CD4-positive, alpha-beta T cell treated with Interleukin-17A for 4 hours (primary cell): ENCODE data around the gene CNTNAP1.
"Not testable (repeated sequence)": the region's sequence is repeated elsewhere in the genome, so short reads cannot be mapped to it uniquely, and the experiment has no call there.

Experiments used
- DNase-seq: peaks from one replicate; pipeline ENCODE4 v3.0.0-alpha.2; 2020; ENCODE audit warnings: mixed read lengths

CNTNAP1 gene

DNA sequence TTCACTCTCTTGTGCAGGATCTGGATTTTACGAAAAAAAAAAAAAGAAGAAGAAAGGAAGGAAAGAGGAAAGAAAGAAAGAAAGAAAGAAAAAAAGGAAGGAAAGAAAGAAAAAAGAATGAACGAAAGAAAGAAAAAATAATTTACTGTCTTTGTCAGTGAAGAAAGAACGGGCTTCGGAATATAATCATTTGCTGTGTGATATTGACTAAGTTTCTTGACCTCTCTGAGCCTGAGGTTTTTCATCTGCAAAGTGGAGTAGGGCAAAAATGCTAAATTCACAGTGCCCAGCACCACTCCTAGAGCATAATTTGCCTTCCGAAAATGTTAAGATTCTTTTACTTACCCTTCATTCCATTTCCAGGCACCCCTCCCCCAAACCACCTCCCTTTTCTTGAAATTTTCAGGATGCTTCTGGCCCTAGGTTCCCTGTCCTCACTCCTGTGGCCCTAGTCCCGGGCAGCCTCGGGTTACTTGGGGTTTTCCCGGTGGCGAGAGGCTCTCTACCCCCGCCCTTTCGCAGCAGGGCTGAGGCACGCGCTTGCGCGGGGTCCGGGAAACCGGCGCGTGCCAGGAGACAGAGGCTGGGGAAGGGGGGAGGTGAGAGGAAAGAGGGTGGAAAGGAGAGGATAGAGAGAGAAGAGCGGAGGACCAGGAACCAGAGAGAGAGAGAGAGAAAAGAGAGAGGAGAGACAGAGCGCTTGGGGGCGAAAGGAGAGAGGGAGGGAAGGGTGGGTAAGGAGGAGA, at the start of gene CNTNAP1:
TSS of gene CNTNAP1 (plus strand) at position 556 of the 746 bp plus-strand sequence. CDS start 299 bp downstream, outside the sequence.
- no peak for DNase-seq

DNA sequence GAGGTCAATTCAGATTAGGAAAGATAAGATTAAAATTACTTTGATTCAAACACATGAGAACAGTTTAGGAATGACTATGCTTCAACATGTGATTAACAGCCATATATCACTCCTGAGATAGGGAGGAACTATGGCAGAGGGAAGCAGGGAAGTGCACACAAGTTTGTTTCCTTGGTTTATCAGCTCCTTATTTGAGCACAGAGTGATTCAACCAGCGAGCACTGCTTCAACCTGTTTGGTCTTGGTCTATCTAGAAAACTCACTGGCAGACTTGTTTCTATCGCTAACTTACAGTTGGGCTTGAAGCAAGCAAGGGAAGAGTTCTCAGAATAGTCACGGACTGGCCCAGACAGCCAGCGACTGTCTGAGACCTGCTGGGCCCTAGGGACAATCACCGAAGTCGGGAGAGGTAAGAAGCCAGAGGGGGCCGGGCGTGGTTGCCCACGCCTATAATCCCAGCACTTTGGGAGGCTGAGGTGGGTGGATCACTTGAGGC, 49.3 kb upstream of the CNTNAP1 start:
- no peak for DNase-seq

DNA sequence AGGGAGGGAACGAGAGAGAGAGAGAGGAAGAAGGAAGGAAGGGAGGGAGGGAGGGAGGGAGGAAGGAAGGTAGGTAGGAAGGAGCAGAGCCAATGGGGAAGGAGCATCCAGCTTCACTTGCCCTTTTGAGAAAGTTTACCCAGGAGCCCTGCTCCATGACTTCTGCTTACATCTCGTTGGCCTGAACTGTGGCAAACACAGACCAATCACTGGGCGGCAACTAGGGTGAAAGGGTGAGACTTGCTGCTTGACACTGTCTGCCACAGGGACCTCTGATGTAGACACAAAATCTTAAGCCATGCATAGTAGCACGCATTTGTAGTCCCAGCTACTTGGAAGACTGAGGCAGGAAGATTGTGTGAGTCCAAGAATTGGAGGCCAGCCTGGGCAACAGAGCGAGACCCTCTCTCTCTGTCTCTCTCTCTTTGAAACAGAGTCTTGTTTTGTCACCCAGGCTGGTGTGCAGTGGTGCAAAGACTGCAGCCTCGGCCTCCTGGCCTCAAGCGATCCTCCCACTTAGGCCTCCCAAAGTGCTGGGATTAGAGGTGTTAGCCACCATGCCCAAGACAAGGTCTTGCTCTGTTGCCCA, 42.7 kb upstream of the CNTNAP1 start:
- no peak for DNase-seq

DNA sequence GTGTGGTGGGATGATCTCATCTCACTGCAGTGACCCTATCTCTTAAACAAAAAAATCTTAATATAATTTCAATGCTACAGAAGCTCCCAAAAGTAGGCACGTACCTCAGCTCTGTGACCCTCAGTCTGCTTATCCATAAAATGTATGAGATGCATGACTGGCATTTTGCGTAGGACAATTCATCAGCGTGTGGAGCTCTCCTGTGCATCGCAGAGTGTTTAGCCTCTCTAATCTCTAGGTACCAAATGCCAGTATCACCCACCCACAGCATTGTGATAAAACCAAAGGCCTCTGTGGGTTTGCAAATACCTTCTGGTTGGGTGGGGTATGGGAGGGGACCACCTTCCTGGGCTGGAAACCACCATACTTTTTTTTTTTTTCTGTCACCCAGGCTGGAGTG, 42.2 kb upstream of the CNTNAP1 start:
- no peak for DNase-seq

DNA sequence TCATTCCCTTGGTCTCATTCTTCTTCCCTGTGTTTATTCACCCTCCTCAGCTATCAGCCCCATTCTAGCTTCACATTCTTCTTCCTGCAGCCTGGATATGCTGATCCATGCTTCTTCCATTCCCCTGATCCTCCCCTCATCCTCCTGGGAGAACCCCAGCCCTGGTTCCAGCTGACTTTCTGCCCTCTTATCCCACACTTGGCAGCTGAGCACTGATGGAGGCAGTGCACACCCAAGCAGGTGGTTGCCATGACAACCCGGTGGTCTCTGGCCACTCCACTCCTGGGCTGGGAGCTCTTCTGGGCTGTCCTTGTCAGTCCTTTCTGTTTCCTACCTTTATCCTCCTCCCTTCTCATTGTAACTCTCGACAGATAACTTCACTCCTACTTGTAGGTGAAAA, 40.0 kb upstream of the CNTNAP1 start:
- no peak for DNase-seq

DNA sequence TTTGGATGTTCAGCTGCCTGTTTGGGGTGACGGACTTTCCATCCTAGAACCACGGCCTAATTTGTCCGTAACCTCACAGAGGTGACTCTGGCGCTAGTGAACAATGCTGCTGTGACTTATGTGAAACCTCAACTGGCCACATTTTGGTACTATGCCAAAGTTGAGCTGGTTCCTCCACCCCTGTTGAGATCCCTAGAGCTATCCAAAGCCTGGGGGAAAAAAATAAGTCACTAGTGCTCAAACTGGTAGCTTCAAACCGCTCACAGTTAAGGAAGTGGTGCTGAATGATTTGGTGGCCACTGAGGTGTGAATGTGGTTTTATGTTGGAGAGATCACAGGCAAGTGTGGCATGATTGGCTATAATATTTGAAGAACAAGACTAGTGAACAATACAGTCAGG, 34.6 kb upstream of the CNTNAP1 start:
- no peak for DNase-seq

DNA sequence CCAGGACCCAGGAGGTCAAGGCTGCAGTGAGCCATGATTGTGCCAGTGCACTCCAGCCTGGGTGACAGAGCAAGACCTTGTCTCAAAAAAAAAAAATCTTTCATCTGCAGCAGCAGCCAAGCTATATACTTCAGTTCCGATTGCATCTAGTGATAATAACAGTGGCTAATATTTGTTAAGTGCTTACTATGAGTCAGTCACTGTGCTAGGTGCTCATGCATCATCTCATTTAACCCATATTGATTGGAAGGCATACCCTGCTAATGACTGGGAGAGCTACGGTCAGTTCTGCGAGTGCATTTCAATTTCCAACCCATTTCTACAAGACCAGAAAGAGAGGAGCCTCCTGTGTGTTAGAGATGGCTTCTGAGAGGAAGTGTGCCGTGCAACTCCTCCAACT, 30.9 kb upstream of the CNTNAP1 start:
- DNase-seq: no peak

DNA sequence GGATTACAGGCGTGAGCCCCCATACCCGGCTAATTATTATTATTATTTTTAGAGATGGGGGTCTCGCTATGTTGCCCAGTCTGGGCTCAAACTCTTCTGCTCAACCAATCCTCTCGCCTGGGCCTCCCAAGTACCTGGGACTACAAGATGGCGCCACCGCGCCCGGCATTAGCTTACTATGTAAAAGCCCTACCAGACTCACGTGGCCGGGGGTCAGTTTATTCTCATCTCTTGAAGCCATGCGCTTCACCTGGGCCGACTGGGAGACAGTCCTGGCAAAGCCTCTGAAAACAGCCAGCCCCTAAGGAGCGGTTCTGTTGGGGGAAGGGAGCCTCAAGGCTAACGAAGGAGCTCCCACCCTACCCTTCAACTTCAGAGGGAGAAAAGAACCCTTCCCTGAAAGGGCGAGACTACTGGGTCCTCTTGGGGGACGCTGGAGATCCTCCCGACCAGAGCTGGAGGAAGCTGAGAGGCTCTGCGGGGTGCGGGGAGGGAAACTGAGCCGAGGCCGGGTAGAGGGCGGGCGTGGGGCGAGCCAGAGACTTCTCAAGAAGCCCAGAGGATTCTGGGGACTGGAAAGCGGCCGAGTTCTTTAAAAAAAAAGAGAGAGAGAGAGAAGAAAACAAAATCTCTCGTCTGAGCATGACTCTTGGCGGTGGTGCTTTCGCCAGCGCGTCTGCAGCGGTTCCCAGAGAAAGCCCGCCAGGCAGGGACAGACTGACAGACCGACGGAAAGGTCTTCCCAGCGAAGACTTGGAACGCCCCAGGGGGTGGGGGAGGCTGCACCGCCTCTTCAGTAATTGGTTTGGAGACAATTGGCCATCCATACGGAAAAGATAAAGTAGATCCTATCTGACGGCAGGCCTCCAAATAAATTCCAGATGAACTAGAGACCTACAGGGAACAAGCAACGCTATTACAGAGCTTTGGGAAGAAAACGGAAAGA, 28.9 kb upstream of the CNTNAP1 start:
- DNase-seq: no peak

DNA sequence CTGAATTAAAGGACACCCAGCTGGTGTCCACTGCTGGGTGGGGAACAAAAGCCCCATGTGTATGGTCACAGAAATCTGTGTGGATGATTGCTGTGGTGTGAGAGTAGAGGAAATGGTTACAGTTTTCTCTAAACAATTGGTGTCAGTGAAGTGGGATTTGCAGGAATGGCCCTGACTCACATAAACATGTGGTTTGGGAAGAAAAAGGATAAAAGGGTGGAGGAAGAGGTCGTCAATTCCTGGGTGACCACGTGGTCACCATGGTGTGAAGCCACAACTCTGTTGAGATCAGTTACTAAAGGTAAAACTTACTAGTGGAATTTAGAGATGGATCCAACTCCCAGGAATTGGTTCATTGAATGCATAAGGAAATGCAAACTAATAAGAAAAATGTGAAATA, 26.8 kb upstream of the CNTNAP1 start:
- DNase-seq: no peak

DNA sequence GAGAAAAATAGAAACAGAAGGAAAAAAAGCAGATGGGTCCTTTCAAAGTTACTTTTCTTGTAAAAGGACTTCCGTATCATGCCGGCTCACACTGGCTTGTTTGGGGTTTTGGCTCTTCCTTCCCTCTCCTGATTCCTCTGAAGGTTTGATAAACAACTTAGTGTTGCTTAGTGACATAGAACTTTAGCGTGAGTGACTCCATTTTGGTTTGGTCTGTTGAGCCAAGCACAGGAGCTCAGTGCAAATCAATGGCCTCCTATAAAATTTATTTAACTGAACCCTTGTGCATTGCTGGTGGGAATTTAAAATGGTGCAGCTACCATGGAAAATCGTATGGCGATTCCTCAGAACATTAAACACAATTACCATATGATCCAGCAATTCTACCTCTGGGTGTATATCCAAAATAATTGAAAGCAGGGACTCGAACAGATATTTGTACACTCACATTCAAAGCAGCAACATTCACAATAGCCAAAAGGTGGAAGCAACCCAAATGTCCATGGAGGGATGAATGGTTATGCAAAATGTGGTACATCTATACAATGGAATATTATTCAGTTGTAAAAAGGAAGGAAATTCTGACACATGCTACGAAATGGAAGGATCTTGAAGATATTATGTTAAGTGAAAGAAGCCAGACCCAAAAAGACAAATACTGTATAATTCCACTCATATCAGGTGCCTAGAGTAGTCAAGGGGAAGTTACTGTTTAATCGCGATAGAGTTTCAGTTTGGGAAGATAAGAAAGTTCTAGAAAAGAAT, 24.3 kb upstream of the CNTNAP1 start:
- DNase-seq: no peak

DNA sequence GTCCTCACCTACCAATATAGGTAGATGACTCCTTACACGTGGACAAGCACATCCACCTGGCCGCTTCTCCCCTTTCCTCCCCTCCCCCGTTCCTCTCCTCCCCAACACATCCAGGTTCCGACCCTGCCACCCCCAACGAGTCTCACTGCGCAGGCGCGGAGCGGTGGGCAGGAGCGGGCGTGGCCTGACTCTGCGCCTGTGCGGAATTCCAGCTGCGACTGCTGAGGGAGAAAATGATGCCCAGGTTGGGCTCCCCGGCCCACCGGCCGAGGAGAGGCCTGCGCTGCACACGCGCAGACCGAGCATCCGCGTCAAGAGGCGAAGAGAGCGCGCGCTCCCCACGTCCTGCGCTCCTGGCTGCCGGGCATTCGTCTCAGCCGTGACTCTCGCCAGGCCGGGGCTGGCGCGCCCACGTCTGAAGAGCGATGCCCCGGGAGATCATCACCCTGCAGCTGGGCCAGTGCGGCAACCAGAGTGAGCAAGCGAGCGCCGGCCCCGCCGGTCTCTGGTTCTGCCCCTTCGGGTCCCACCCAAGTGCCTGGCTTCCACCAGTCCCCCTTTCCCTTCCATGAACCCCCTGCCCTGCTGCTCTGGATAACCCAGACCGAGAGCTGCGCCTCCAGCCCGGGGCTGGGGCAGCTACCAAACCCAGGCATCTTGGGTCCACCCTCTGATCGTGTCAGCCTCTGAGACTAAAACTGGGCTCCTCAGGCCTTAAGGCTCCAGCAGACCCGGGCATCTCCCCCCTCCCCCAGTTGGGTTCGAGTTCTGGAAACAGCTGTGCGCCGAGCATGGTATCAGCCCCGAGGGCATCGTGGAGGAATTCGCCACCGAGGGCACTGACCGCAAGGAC, 23.0 kb upstream of the CNTNAP1 start, which contains the start of gene TUBG2:
TSS of gene TUBG2 (plus strand) at position 206 of the 853 bp plus-strand sequence. CDS start at position 426, 220 bp downstream.
- DNase-seq: peak; percentile 87

DNA sequence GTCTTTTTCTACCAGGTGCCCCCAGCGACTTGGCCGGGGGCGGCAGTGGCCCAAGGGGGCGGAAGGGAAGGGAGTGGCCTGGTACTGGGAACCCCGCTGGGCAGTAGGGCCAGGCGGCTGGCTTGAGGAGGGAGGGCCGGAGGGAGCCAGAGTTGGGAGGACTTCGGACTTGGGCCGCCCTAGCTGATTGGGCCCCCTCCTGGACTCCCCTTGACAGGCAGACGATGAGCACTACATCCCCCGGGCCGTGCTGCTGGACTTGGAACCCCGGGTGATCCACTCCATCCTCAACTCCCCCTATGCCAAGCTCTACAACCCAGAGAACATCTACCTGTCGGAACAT, 22.4 kb upstream of the CNTNAP1 start:
- not testable (repeated sequence) for DNase-seq

DNA sequence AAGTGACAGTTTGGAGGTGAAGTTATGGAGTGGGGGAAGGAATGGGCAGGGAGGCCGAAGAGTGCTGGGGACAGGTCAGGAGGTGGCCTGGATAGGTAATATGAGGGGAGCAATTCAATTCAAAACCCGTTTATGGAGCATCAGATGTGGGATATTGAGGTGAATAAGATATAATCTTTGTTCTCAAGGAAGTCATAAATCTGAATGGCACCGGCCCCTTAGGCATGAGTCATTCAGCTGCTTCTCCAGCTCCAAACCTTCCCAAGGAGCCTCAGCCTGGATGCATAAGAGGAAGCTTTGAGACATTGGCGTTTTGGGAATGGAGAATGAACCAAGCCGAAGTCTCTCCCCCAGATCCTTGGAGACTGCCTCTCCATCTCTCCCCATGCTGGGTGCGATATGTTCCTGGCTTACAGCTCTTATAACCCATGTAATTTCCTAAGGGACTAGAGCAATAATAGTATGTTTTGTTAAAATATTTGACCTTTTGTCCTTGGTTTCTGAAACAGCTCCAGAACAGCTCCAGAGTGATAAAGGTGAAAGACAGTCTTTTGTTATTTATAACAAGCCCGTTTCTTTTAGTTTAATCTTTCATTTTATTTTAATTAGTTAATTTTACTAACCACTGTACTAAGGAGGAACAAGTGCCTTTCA, 21.5 kb upstream of the CNTNAP1 start:
- no peak for DNase-seq

DNA sequence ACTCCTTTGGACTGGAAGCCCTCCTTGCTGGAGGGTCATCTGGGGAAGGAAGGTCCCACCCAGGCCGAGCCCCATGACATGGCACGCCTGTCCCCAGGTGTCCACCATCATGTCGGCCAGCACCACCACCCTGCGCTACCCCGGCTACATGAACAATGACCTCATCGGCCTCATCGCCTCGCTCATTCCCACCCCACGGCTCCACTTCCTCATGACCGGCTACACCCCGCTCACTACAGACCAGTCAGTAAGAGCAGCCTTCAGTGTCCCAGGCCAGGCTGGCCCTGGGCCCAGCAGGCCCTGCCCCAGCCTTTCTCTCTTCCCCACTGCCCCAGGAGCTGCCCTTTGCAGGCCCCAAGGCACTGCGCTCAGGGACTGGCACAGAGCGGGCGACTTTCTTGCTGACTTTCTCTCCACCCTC, 16.7 kb upstream of the CNTNAP1 start:
- DNase-seq: no peak

DNA sequence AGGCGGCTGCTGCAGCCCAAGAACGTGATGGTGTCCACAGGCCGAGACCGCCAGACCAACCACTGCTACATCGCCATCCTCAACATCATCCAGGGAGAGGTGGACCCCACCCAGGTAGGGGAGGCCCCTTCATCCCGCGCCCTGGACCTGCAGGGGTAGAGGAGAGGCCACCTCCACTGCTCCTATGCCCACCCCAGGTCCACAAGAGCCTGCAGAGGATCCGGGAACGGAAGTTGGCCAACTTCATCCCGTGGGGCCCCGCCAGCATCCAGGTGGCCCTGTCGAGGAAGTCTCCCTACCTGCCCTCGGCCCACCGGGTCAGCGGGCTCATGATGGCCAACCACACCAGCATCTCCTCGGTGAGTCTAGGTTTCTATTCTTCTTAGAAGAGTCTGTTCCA, 16.2 kb upstream of the CNTNAP1 start:
- not testable (repeated sequence) for DNase-seq

DNA sequence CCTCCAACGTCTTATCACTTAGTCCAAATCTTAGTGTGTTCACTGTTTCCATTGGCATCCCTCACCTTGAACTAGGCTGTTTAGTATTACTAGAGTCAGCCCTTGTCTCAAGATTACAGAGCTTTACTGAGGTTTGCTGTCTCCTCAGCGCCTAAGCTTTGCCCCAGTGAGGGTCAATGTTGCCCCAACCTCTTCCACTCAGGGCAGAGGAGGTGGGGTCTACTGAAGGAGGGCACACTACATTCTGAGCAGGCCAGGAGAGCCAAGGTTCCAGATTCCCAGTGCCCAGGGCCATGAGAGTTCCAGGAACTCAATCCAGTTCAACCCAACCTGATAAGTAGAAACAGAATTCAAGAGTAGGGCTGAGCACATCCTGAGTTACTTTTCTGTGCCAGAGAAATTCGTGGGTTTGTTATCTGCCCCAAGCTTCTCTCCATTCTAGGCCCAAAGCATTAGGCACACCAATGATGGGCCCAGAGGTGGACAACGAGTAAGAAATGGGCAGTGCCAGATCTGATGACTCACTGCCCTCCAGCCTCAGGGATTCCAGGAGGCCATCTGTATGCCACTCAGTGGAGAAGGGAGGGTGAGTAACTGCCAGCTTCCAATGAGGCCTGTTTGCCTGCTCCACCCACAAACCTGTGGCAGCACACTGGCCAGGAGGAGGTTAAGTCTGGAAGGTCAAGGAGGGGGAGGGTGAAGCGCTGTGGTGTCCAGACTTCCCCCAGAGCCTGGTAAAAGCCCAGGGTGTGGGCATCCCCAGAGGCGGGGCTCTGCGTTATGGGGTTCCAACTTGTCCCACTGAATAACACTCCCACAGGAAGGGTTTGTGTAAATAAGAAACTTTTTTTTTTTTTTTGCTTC, 15.0 kb upstream of the CNTNAP1 start:
- no peak for DNase-seq

DNA sequence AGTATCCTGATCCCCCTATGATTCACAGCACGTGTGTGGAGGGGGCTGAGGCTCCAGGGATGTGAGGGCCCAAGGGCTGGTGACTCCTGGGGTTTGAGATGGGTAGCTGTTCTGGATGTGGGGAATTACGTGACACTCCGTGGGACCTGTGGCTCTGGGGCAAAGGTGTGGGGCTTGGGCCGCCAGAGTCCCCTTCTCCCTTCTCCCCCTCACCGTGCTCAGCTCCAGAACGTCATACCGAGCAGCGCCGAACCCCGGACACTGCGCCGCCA, 12.7 kb upstream of the CNTNAP1 start:
- DNase-seq: no peak

DNA sequence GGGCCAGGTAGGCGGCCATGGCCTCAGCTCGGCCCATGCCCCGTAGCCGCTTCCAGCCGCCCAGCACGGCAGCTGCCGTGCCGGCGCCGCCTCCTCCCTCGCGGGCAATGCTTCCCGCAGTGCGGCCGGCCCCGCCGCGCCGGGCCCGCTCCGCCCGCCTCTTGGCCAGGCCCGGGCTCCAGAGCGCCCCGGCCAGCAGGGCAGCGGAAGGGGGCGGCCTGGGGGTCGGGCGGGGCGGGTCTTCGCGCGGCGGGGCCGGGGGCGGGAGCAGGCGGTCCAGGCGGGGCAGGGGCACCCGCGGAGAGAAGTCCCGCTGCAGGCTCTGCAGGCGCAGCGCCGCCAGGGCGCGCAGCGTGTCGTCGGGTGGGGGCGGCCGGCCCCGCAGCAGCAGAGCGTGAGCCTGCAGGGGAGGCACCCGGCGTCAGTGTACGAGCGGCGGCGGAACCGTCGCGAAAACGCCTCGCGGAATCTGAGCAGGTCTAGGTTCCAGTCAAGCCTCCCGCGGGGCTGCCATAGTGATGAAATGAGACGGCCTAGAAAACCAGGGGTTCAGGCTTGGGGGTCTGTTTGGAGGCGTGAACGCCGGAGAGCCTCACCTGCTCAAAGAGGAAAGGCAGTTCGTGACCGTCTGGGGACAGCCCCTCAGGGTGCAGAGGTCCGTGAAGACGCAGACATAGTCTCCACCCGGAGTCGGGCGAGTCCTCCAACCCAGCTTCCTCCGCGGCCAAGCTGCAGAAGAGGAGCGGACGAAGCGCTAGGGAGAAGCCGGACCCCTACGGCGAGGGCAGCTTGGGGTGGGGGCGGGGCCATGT, 12.1 kb upstream of the CNTNAP1 start:
- peak; percentile 60 for DNase-seq
